Bronchus fibroblast of lung (primary cell): ENCODE measurements around the gene SMR3B. TPM values are rescaled to one million over a fixed set of nuclear protein-coding genes. Genes with fewer than 3 reads are reported as not detected.

Experiments
- total RNA-seq: library from RNA; depleted of rRNA; stranded (reverse); fragments of >200 nt; gene quantifications from 2 replicates; pipeline ENCODE4 v1.2.3, GENCODE V29; 2015

The SMR3B gene
- total RNA-seq: not detected in 2 replicates

GRCh38 chr4:70382691-70383181 lies at the start of gene SMR3B:
SMR3B (plus strand) TSS chr4:70383131; CDS start chr4:70384511, 1,380 bp downstream.

GRCh38 chr4:70334681-70335080 lies 48.2 kb upstream of the SMR3B start, which contains the start of gene CABS1:
CABS1 (plus strand) TSS chr4:70334981; CDS start chr4:70335040, 59 bp downstream.

GRCh38 chr4:70360460-70360859 lies 22.5 kb upstream of the SMR3B start, which contains the start of gene SMR3A:
SMR3A (plus strand) TSS chr4:70360760; CDS start chr4:70362116, 1,356 bp downstream.

GRCh38 chr4:70397580-70397979 lies 14.6 kb downstream of the SMR3B start, which contains the start of gene OPRPN:
OPRPN (plus strand) TSS chr4:70397940; CDS start chr4:70399286, 1,346 bp downstream.

Other genes starting within 250 kb of the SMR3B start
- gene PRR27, start 228.9 kb upstream of the SMR3B start, total RNA-seq: not detected in 2 replicates
- gene ODAM, start 187.4 kb upstream of the SMR3B start, total RNA-seq: not detected in 2 replicates
- gene FDCSP, start 157.0 kb upstream of the SMR3B start, total RNA-seq: 0.67 TPM in 1 of 2 replicates, not detected in the other
- gene CSN3, start 140.5 kb upstream of the SMR3B start, total RNA-seq: not detected in 2 replicates
- gene CABS1, start 48.1 kb upstream of the SMR3B start, total RNA-seq: not detected in 2 replicates
- not detected in 2 replicates for gene SMR3A, start 22.4 kb upstream of the SMR3B start, total RNA-seq
- not detected in 2 replicates for gene OPRPN, start 14.8 kb downstream of the SMR3B start, total RNA-seq
- gene MUC7, start 89.1 kb downstream of the SMR3B start, total RNA-seq: not detected in 2 replicates
- gene AMTN, start 135.4 kb downstream of the SMR3B start, total RNA-seq: not detected in 2 replicates
- gene AMBN, start 209.1 kb downstream of the SMR3B start, total RNA-seq: not detected in 2 replicates
- gene ENAM, start 245.6 kb downstream of the SMR3B start, total RNA-seq: not detected in 2 replicates